ENCODE results near the gene KRT85. TPM values are rescaled to one million over a fixed set of nuclear protein-coding genes. Genes with fewer than 3 reads are reported as not detected.

KRT85 gene
- total RNA-seq, 1 donor from 2014 or later, result not detected

- Mint-ChIP-seq H3K27me3 (ENCODE audit: low read depth) (peaks cover 7% of the 10 kb centered on the region), H3K9me3 (peaks cover 6% of the 10 kb centered on the region), H3K4me1 (peaks cover 14% of the 10 kb centered on the region), H3K36me3 (no peaks in the 10 kb centered on the region), H3K27ac (no peak overlapping the region), H3K4me3 (no peak overlapping the region)
- no peak for TF ChIP-seq CTCF (IDR thresholded peaks at IDR 0.05; ENCODE audit: unreplicated experiment)
- DNase-seq (ENCODE audit: low spot score in 2 of 2, unreplicated experiment in 2 of 2), result no peak
Observed at GRCh38 chr12:52338241-52338960, 28.9 kb downstream of the KRT85 start.

- Mint-ChIP-seq H3K4me3 (no peak overlapping the region), H3K4me1 (peaks cover 14% of the 10 kb centered on the region), H3K9me3 (peaks cover 6% of the 10 kb centered on the region), H3K36me3 (no peaks in the 10 kb centered on the region), H3K27ac (no peak overlapping the region), H3K27me3 (ENCODE audit: low read depth) (peaks cover 7% of the 10 kb centered on the region)
- DNase-seq (ENCODE audit: low spot score in 2 of 2, unreplicated experiment in 2 of 2), result no peak
- no peak for TF ChIP-seq CTCF (IDR thresholded peaks at IDR 0.05; ENCODE audit: unreplicated experiment)
Observed at GRCh38 chr12:52337054-52337453, 30.2 kb downstream of the KRT85 start.

- no peak for DNase-seq (ENCODE audit: low spot score in 2 of 2, unreplicated experiment in 2 of 2)
- no peak overlapping the region for H3K4me3 Mint-ChIP-seq
- H3K4me1 Mint-ChIP-seq, result peaks cover 18% of the 10 kb centered on the region
- H3K27me3 Mint-ChIP-seq (ENCODE audit: low read depth), result peaks cover 4% of the 10 kb centered on the region
- no peak overlapping the region for H3K27ac Mint-ChIP-seq
- H3K9me3 Mint-ChIP-seq, result peaks cover 6% of the 10 kb centered on the region
- TF ChIP-seq CTCF (IDR thresholded peaks at IDR 0.05; ENCODE audit: unreplicated experiment), result no peak
- no peaks in the 10 kb centered on the region for H3K36me3 Mint-ChIP-seq
Observed at GRCh38 chr12:52336641-52337040, 30.6 kb downstream of the KRT85 start.

DNA sequence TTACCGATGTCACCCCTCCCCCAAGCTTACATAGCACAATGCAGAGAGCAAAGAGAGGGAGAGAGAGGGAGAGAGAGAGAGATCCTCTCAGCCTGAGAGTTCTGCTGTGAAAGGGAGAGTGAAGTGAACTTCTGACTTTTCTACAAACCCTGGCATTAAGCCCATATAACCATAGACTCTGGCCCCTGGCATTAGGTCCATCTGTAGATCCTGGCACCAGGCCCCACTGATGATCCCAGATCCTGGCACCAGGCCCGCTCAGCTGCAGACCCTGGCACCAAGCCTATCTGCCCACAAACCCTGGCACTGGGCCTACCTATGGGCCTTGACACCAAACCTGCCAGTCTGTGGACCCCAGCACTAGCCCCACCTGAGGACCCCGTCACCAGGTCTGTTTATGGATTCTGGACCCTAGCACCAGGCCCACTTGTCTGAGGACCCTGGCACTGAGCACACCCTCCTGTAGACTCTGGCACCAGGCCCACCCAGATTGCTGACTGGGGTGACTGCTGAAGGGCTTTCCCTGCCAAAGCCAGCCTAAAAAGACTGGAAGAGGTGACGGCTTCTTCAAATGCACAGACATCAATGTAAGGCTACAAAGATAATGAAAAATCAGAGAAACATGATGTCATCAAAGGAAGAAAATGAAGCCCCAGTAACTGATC is 31.6 kb downstream of the KRT85 start:
- no peak overlapping the region for H3K27ac Mint-ChIP-seq
- no peak for DNase-seq (ENCODE audit: low spot score in 2 of 2, unreplicated experiment in 2 of 2)

DNA sequence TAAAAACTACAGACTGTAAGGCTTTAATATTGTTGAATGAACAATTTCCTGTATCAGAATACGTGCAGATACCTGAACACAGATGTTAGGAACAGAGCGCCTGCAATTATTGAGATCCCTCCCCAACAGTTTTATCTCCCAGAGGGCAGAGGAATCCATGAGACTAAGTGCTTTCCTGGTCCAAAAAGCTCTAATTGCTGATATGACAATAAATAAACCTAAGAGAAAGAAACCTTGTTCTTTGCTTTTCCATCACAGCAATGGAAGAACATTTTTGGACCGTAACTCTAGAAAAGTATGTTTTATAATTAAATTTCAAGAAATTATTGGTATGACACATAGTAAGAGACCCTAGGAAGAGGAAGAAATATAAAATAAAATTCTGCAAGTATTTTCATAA is 33.1 kb downstream of the KRT85 start:
- H3K9me3 Mint-ChIP-seq, result peaks cover 6% of the 10 kb centered on the region

More for the DNA sequence above, 31.6 kb downstream of the KRT85 start:
- TF ChIP-seq CTCF (IDR thresholded peaks at IDR 0.05; ENCODE audit: unreplicated experiment), result no peak
- H3K9me3 Mint-ChIP-seq, result peaks cover 6% of the 10 kb centered on the region
- peaks cover 18% of the 10 kb centered on the region for H3K4me1 Mint-ChIP-seq
- H3K27me3 Mint-ChIP-seq (ENCODE audit: low read depth), result peaks cover 2% of the 10 kb centered on the region
- no peak overlapping the region for H3K4me3 Mint-ChIP-seq
- no peaks in the 10 kb centered on the region for H3K36me3 Mint-ChIP-seq

More for the DNA sequence above, 33.1 kb downstream of the KRT85 start:
- Mint-ChIP-seq H3K4me3 (no peak overlapping the region), H3K36me3 (no peaks in the 10 kb centered on the region), H3K27ac (no peak overlapping the region), H3K27me3 (ENCODE audit: low read depth) (peaks cover 7% of the 10 kb centered on the region), H3K4me1 (peaks cover 18% of the 10 kb centered on the region)
- DNase-seq (ENCODE audit: low spot score in 2 of 2, unreplicated experiment in 2 of 2), result no peak
- TF ChIP-seq CTCF (IDR thresholded peaks at IDR 0.05; ENCODE audit: unreplicated experiment), result no peak
